Aorta (tissue), 5 donors: ENCODE data around the gene WDFY3. TPM values are rescaled to one million over a fixed set of nuclear protein-coding genes. Genes with fewer than 3 reads are reported as not detected.

Source experiments
- ATAC-seq: fragments of 200-7000 bp; cut with Tn5 transposase; one replicate; pipeline ENCODE4 v1.9.1; 2022; ENCODE audit warnings: moderate library complexity; ENCODE audit not compliant: low FRiP score
- DNase-seq, 2 donors: peaks; one replicate each; pipeline ENCODE4 v3.0.0-alpha.2; 2020
- H3K27ac ChIP-seq, 2 donors: one replicate each; pipeline ENCODE4 v1.5.1; 2013; ENCODE audit warnings: low read length in 2 of 2, mild to moderate bottlenecking in 2 of 2, moderate library complexity in 2 of 2, control low read depth in 1 of 2, inconsistent platforms in 1 of 2, low read depth in 1 of 2
- H3K27me3 ChIP-seq, 2 donors: one replicate each; pipeline ENCODE4 v1.6.1; 2013; ENCODE audit warnings: control low read depth in 1 of 2, low read length in 1 of 2, mild to moderate bottlenecking in 1 of 2, moderate library complexity in 1 of 2; ENCODE audit not compliant: insufficient read depth in 2 of 2, control insufficient read depth in 1 of 2
- H3K36me3 ChIP-seq, 2 donors: one replicate each; pipeline ENCODE4 v1.6.1; 2013; ENCODE audit warnings: control low read depth in 1 of 2, low read length in 1 of 2, mild to moderate bottlenecking in 1 of 2; ENCODE audit not compliant: insufficient read depth in 2 of 2, control insufficient read depth in 1 of 2
- H3K4me1 ChIP-seq, 2 donors: one replicate each; pipeline ENCODE4 v1.6.1; 2013; ENCODE audit warnings: low read length in 2 of 2, control low read depth in 1 of 2, mild to moderate bottlenecking in 1 of 2, moderate library complexity in 1 of 2; ENCODE audit not compliant: insufficient read depth in 2 of 2, control insufficient read depth in 1 of 2
- H3K4me3 ChIP-seq, 2 donors: one replicate each; pipeline ENCODE4 v1.5.1; 2013; ENCODE audit warnings: low read length in 2 of 2, control low read depth in 1 of 2, mild to moderate bottlenecking in 1 of 2
- H3K9me3 ChIP-seq: one replicate; pipeline ENCODE4 v1.6.1; 2013; ENCODE audit warnings: mild to moderate bottlenecking, low read length; ENCODE audit not compliant: control insufficient read depth
- WGBS, 2 donors: extraction: QIAGEN DNeasy Blood & Tissue Kit; methylation state at CpG; one replicate each; pipeline ENCODE4 v1.1.7; 2013; 5-methylcytosine and 5-hydroxymethylcytosine counted together
- intact Hi-C, 2 donors: fragments of 100-400 bp; cut with DNase I; formaldehyde crosslinking; loops; one replicate each; pipeline versions ENCODE4 v1.14.2 to v1.15.0; 2022
- polyA plus RNA-seq, 2 donors: library from polyadenylated mRNA; stranded (reverse); fragments of 200-250 nt; gene quantifications; one replicate each; pipeline ENCODE4 v1.2.3, GENCODE V29; 2013
- total RNA-seq, 2 donors: library from RNA; stranded (reverse); fragmentation: NEBNext Ultra II Directional; extraction: Animal tissue kit (Norgen Biotek cat#: 25700); gene quantifications; one replicate each; pipeline ENCODE4 v1.2.1, GENCODE V29; 2021
- donor health status: healthy with polysubstance abuse.
- donor health status: Bipolar disorder and iron deficiency.
- donor health status: DM: no; HTN: no; CAD: no.
- donor health status: DM: no; HTN: no; CAD: no.
- donor health status: DM: yes; HTN: yes; CAD: no.

WDFY3 gene
- total and polyA plus RNA-seq, 4 donors: 3.4 to 177 (median 69.5) TPM

GRCh38 chr4:84925558-84925957, 40.9 kb downstream of the WDFY3 start:
- H3K27ac ChIP-seq: no peak overlapping the region
- intact Hi-C loops: no loop called here
- 85 to 87% methylated on average over 1 of the region's 1 CpG for WGBS, 2 donors

GRCh38 chr4:84924434-84924833, 42.1 kb downstream of the WDFY3 start:
- WGBS, 2 donors: 70 to 72% methylated on average over 1 of the region's 1 CpG
- H3K27ac ChIP-seq: no peak overlapping the region
- ATAC-seq: no peak
- peaks cover 0 to 4% of the 10 kb centered on the region in 2 donors for H3K4me1 ChIP-seq
- peaks cover 0 to 2% of the 10 kb centered on the region in 2 donors for H3K36me3 ChIP-seq
- no peak for DNase-seq
- no peaks in the 10 kb centered on the region for H3K9me3 ChIP-seq
- no peak overlapping the region for H3K4me3 ChIP-seq
- H3K27me3 ChIP-seq: no peaks in the 10 kb centered on the region
- intact Hi-C loops: no loop called here

More at GRCh38 chr4:84925558-84925957, 40.9 kb downstream of the WDFY3 start:
- Histone ChIP-seq H3K36me3 (peaks cover 0 to 2% of the 10 kb centered on the region in 2 donors), H3K9me3 (no peaks in the 10 kb centered on the region), H3K27me3 (no peaks in the 10 kb centered on the region), H3K4me3 (no peak overlapping the region), H3K4me1 (peaks cover 0 to 4% of the 10 kb centered on the region in 2 donors)
- DNase-seq (no peak), ATAC-seq (no peak)

- intact Hi-C loops: no loop called here
- DNase-seq (no peak), ATAC-seq (no peak)
- WGBS, 2 donors: 63 to 65% methylated on average over 3 of the region's 3 CpGs
- no peaks in the 10 kb centered on the region for H3K9me3 ChIP-seq
- H3K27me3 ChIP-seq: no peaks in the 10 kb centered on the region
- H3K36me3 ChIP-seq: no peaks in the 10 kb centered on the region
- no peak overlapping the region for H3K4me3 ChIP-seq
- peaks cover 4 to 9% of the 10 kb centered on the region in 2 donors for H3K4me1 ChIP-seq
- H3K27ac ChIP-seq: no peak overlapping the region
These were observed 45.9 kb downstream of the WDFY3 start for GRCh38 chr4:84920617-84921016.

- no peak for ATAC-seq
- Histone ChIP-seq H3K27ac (no peak overlapping the region), H3K4me1 (peaks cover 5 to 7% of the 10 kb centered on the region in 2 donors), H3K36me3 (no peaks in the 10 kb centered on the region), H3K4me3 (no peak overlapping the region), H3K27me3 (no peaks in the 10 kb centered on the region), H3K9me3 (no peaks in the 10 kb centered on the region)
- intact Hi-C loops: no loop called here
- 28 to 32% methylated on average over 3 of the region's 3 CpGs for WGBS, 2 donors
- no peak for DNase-seq
These were observed 48.5 kb downstream of the WDFY3 start for GRCh38 chr4:84917869-84918600.

GRCh38 chr4:84917086-84917821, 49.2 kb downstream of the WDFY3 start:
- Histone ChIP-seq H3K27me3 (no peaks in the 10 kb centered on the region), H3K36me3 (no peaks in the 10 kb centered on the region), H3K9me3 (no peaks in the 10 kb centered on the region), H3K27ac (no peak overlapping the region), H3K4me1 (peaks cover 5 to 9% of the 10 kb centered on the region in 2 donors), H3K4me3 (no peak overlapping the region)
- intact Hi-C loops: no loop called here
- 53 to 54% methylated on average over 6 of the region's 6 CpGs for WGBS, 2 donors
- ATAC-seq (no peak), DNase-seq (no peak)

- 42 to 46% methylated on average over 1 of the region's 1 CpG for WGBS, 2 donors
- Histone ChIP-seq H3K4me1 (peaks cover 10% of the 10 kb centered on the region in 2 donors), H3K4me3 (no peak overlapping the region), H3K36me3 (no peaks in the 10 kb centered on the region), H3K27me3 (no peaks in the 10 kb centered on the region), H3K27ac (peak overlapping the region in 1 of 2 donors; percentile 37), H3K9me3 (no peaks in the 10 kb centered on the region)
- no peak for ATAC-seq
- no peak for DNase-seq
- intact Hi-C loops: no loop called here
These were observed 50.3 kb downstream of the WDFY3 start for GRCh38 chr4:84916227-84916626.

- Histone ChIP-seq H3K4me3 (no peak overlapping the region), H3K9me3 (no peaks in the 10 kb centered on the region), H3K27me3 (no peaks in the 10 kb centered on the region), H3K4me1 (peaks cover 10% of the 10 kb centered on the region in 2 donors), H3K36me3 (no peaks in the 10 kb centered on the region), H3K27ac (no peak overlapping the region)
- intact Hi-C loops: no loop called here
- peak; percentile 7 for ATAC-seq
- DNase-seq: no peak
These were observed 51.1 kb downstream of the WDFY3 start for GRCh38 chr4:84915396-84915780.

- no peak overlapping the region for H3K27ac ChIP-seq
- 62 to 73% methylated on average over 2 of the region's 2 CpGs for WGBS, 2 donors
- intact Hi-C loops: no loop called here
- H3K27me3 ChIP-seq: no peaks in the 10 kb centered on the region
- no peaks in the 10 kb centered on the region for H3K36me3 ChIP-seq
- peaks cover 10% of the 10 kb centered on the region in 2 donors for H3K4me1 ChIP-seq
- no peak for DNase-seq
- no peaks in the 10 kb centered on the region for H3K9me3 ChIP-seq
- ATAC-seq: no peak
- H3K4me3 ChIP-seq: peak overlapping the region in 1 of 2 donors; percentile 10
These were observed 51.6 kb downstream of the WDFY3 start for GRCh38 chr4:84914686-84915395.
